G401.6 (cell line): ENCODE data around the gene OR4K5.
"Not testable (repeated sequence)": the region's sequence is repeated elsewhere in the genome, so short reads cannot be mapped to it uniquely, and the experiment has no call there.

Experiments
- FAIRE-seq: peaks from 2 replicates; lab custom pipeline; 2012; peaks lifted over from hg19 to GRCh38; lab: Jason Lieb, UNC

Gene OR4K5

GRCh38 chr14:19920021-19920657, at the start of gene OR4K5:
OR4K5 (plus strand) TSS chr14:19920607; CDS start chr14:19920607, 0 bp downstream.
- FAIRE-seq, result no peak

GRCh38 chr14:19873178-19873577, 47.2 kb upstream of the OR4K5 start:
- FAIRE-seq, result peak; percentile 97

GRCh38 chr14:19874842-19875241, 45.6 kb upstream of the OR4K5 start, which contains the start of gene OR4K2:
OR4K2 (plus strand) TSS chr14:19875142; CDS start chr14:19876268, 1,126 bp downstream.
- FAIRE-seq, result no peak

- peak; percentile 100 for FAIRE-seq
Measured at GRCh38 chr14:19878029-19878642, 42.3 kb upstream of the OR4K5 start.

GRCh38 chr14:19895282-19895681, 25.1 kb upstream of the OR4K5 start:
- no peak for FAIRE-seq

GRCh38 chr14:19900999-19901398, 19.4 kb upstream of the OR4K5 start:
- no peak for FAIRE-seq

GRCh38 chr14:19902409-19902808, 18.0 kb upstream of the OR4K5 start:
- no peak for FAIRE-seq

GRCh38 chr14:19906665-19907064, 13.7 kb upstream of the OR4K5 start:
- no peak for FAIRE-seq

GRCh38 chr14:19911114-19911513, 9.3 kb upstream of the OR4K5 start:
- FAIRE-seq, result no peak

- no peak for FAIRE-seq
Measured at GRCh38 chr14:19917243-19917642, 3.2 kb upstream of the OR4K5 start.

GRCh38 chr14:19917955-19918518, 2.4 kb upstream of the OR4K5 start:
- FAIRE-seq, result no peak

- no peak for FAIRE-seq
Measured at GRCh38 chr14:19918553-19919264, 1.7 kb upstream of the OR4K5 start.

GRCh38 chr14:19930617-19931016, 10.2 kb downstream of the OR4K5 start, which contains the start of gene OR4K1:
OR4K1 (plus strand) TSS chr14:19930917; CDS start chr14:19935667, 4,750 bp downstream.
- FAIRE-seq, result no peak

- FAIRE-seq, result no peak
Measured at GRCh38 chr14:19941668-19942067, 21.3 kb downstream of the OR4K5 start.

GRCh38 chr14:19947413-19948090, 27.1 kb downstream of the OR4K5 start:
- peak; percentile 95 for FAIRE-seq

GRCh38 chr14:19949218-19949617, 28.8 kb downstream of the OR4K5 start:
- FAIRE-seq, result peak; percentile 51

- not testable (repeated sequence) for FAIRE-seq
Measured at GRCh38 chr14:19969735-19970134, 49.3 kb downstream of the OR4K5 start.
